ENCODE results near the gene ZBTB37. TPM values are rescaled to one million over a fixed set of nuclear protein-coding genes. Genes with fewer than 3 reads are reported as not detected.
"Not testable (repeated sequence)": the region's sequence is repeated elsewhere in the genome, so short reads cannot be mapped to it uniquely, and the experiment has no call there.

The ZBTB37 gene
- total RNA-seq, 1 donor from 2014 or later: 19.3 TPM

DNA sequence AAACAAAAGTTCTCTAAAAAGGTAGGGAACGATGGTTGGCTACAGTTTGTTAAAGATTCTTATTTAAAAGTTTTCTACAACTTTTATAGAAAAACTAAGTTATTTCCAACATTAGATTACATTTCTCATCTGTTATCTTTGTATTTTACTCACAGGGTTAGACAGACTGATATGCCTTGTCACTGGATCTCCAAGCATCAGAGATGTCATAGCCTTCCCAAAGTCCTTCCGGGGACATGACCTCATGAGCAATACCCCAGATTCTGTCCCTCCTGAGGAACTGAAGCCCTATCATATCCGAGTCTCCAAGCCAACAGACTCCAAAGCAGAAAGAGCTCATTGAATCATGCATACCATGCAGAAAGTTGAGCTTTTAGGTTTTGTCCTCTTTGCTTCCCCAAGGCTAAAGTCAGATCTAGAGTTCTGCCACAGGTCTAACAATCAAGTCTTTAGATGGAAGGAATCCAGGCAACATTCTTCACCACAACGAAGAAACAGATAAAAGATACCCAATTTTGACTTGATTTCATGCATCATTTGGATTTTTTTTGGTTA is 10.7 kb upstream of the ZBTB37 start:
- H3K4me1 Mint-ChIP-seq: no peaks in the 10 kb centered on the region
- no peaks in the 10 kb centered on the region for H3K9me3 Mint-ChIP-seq
- H3K27ac Mint-ChIP-seq: no peak overlapping the region
- TF ChIP-seq, protein P1, sequence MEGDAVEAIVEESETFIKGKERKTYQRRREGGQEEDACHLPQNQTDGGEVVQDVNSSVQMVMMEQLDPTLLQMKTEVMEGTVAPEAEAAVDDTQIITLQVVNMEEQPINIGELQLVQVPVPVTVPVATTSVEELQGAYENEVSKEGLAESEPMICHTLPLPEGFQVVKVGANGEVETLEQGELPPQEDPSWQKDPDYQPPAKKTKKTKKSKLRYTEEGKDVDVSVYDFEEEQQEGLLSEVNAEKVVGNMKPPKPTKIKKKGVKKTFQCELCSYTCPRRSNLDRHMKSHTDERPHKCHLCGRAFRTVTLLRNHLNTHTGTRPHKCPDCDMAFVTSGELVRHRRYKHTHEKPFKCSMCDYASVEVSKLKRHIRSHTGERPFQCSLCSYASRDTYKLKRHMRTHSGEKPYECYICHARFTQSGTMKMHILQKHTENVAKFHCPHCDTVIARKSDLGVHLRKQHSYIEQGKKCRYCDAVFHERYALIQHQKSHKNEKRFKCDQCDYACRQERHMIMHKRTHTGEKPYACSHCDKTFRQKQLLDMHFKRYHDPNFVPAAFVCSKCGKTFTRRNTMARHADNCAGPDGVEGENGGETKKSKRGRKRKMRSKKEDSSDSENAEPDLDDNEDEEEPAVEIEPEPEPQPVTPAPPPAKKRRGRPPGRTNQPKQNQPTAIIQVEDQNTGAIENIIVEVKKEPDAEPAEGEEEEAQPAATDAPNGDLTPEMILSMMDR (IDR thresholded peaks at IDR 0.05; ENCODE audit: unreplicated experiment): no peak
- peaks cover 31% of the 10 kb centered on the region for H3K36me3 Mint-ChIP-seq
- no peak overlapping the region for H3K4me3 Mint-ChIP-seq
- DNase-seq (ENCODE audit: low spot score in 2 of 2, unreplicated experiment in 2 of 2): no peak
- H3K27me3 Mint-ChIP-seq (ENCODE audit: low read depth): no peaks in the 10 kb centered on the region

DNA sequence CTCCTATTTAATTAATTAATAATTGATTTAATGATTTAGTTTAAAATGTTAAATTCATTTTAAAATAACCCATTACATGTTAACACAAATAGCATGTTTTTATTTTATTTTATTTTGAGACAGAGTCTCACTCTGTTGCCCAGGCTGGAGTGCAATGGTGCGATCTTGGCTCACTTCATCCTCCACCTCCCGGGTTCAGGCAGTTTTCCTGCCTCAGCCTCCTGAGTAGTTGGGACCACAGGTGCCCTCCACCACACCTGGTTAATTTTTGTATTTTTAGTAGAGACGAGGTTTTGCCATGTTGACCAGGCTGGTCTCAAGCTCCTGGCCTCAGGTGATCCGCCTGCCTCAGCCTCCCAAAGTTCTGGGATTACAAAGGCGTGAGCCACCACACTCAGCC is 8.6 kb upstream of the ZBTB37 start:
- not testable (repeated sequence) for DNase-seq (ENCODE audit: low spot score in 2 of 2, unreplicated experiment in 2 of 2); H3K27me3 Mint-ChIP-seq (ENCODE audit: low read depth); H3K27ac Mint-ChIP-seq; H3K9me3 Mint-ChIP-seq; H3K4me1 Mint-ChIP-seq; H3K4me3 Mint-ChIP-seq
- peaks cover 36% of the 10 kb centered on the region for H3K36me3 Mint-ChIP-seq

DNA sequence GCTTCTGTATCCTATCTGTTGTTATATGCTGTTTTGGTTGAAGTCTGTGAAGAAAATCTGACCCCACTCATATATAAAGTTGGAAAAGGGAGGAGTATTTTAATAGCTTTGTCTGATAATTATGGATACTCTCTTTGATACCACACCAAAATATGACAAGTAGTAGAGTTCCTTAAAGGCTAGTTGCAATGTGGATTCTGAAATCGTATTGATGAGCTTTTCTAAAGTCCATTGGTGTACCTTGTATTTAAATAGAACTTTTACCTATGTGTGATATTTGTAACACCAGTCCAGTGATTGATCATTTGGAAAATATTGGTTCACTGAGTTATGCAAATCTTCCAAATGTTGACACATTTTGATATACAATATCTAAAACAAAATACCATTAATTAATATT is 8.1 kb upstream of the ZBTB37 start:
- no peak overlapping the region for H3K27ac Mint-ChIP-seq
- no peak overlapping the region for H3K4me3 Mint-ChIP-seq
- H3K4me1 Mint-ChIP-seq: peaks cover 9% of the 10 kb centered on the region
- H3K9me3 Mint-ChIP-seq: no peaks in the 10 kb centered on the region
- DNase-seq (ENCODE audit: low spot score in 2 of 2, unreplicated experiment in 2 of 2): no peak
- H3K27me3 Mint-ChIP-seq (ENCODE audit: low read depth): no peaks in the 10 kb centered on the region
- TF ChIP-seq, protein P1 (IDR thresholded peaks at IDR 0.05; ENCODE audit: unreplicated experiment): no peak
- H3K36me3 Mint-ChIP-seq: peaks cover 36% of the 10 kb centered on the region

DNA sequence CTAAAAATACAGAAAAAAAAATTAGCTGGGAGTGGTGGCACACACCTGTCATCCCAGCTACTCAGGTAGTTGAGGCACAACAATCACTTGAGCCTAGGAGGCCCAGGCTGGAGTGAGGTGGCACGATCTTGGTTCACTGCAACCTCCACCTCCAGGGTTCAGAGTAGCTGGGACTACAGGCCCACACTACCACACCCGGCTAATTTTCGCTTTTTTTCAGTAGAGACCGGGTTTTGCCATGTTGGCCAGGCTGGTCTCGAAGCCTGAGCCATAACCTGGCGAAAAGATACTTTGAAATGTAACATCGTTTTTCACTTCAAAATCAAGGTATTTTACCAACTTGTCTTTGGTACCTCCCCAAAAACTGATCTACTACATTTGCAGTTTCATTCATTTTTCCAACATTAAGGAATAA is 6.4 kb upstream of the ZBTB37 start:
- TF ChIP-seq, protein P1 (IDR thresholded peaks at IDR 0.05; ENCODE audit: unreplicated experiment): no peak
- no peak overlapping the region for H3K27ac Mint-ChIP-seq
- no peaks in the 10 kb centered on the region for H3K27me3 Mint-ChIP-seq (ENCODE audit: low read depth)
- H3K36me3 Mint-ChIP-seq: peaks cover 44% of the 10 kb centered on the region
- peaks cover 26% of the 10 kb centered on the region for H3K4me1 Mint-ChIP-seq
- no peak overlapping the region for H3K4me3 Mint-ChIP-seq
- no peaks in the 10 kb centered on the region for H3K9me3 Mint-ChIP-seq
- DNase-seq (ENCODE audit: low spot score in 2 of 2, unreplicated experiment in 2 of 2): no peak

DNA sequence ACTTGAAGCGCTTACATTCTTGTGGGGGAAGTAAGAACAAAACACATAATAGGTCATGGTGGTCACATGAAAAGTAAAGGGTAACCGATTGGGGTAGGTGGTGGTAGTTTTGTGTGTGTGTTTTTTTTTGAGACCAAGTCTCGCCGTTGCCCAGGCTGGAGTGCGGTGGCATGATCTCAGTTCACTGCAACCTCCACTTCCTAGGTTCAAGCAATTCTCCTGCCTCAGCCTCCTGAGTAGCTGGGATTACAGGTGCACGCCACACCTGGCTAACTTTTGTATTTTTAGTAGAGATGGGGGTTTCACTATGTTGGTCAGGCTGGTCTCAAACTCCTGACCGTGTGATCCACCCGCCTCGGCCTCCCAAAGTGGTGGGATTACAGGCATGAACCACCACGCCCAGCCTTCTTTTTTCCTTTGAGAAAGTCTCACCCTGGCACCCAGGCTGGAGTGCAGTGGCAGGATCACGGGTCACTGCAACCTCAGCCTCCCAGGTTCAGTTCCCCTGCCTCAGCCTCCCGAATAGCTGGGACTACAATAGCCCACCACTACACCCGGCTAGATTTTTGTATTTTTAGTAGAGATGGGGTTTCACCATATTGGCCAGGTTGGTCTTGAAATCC is 5.9 kb upstream of the ZBTB37 start:
- H3K27ac Mint-ChIP-seq; DNase-seq (ENCODE audit: low spot score in 2 of 2, unreplicated experiment in 2 of 2); H3K9me3 Mint-ChIP-seq; H3K4me3 Mint-ChIP-seq; H3K27me3 Mint-ChIP-seq (ENCODE audit: low read depth): not testable (repeated sequence)
- H3K4me1 Mint-ChIP-seq: peaks cover 28% of the 10 kb centered on the region
- peaks cover 45% of the 10 kb centered on the region for H3K36me3 Mint-ChIP-seq

DNA sequence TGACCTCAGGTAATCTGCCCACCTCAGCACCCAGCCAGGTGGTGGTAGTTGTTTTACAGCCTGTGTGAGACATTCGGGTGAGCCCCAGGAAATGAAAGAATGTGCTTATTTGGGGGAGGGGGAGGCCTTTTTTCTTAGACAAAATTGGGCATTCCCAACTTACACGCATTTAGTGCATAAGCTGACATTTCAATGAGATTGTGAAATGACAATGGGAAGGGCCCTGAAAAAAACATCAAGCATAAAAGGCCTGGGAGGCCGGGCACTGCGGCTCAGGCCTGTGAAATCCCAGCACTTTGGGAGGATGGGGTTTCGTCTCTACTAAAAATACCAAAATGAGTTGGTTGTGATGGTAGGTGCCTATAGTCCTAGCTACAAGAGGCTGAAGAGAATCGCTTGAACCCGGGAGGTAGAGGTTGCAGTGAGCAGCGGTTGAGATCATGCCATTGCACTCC is 5.4 kb upstream of the ZBTB37 start:
- Mint-ChIP-seq H3K36me3 (peaks cover 43% of the 10 kb centered on the region), H3K27me3 (ENCODE audit: low read depth) (no peaks in the 10 kb centered on the region), H3K4me1 (peaks cover 28% of the 10 kb centered on the region), H3K27ac (no peak overlapping the region), H3K4me3 (no peak overlapping the region), H3K9me3 (no peaks in the 10 kb centered on the region)
- TF ChIP-seq, protein P1 (IDR thresholded peaks at IDR 0.05; ENCODE audit: unreplicated experiment): no peak
- no peak for DNase-seq (ENCODE audit: low spot score in 2 of 2, unreplicated experiment in 2 of 2)
